ENCODE results near the gene SPINT2. TPM values are rescaled to one million over a fixed set of nuclear protein-coding genes. Genes with fewer than 3 reads are reported as not detected.

Gene SPINT2
- polyA plus RNA-seq, 5 donors, result 188 to 276 (median 227) TPM

- peak in 1 of 2 donors; percentile 76 for DNase-seq
Observed at GRCh38 chr19:38263689-38264485, 486 bp upstream of the SPINT2 start.

GRCh38 chr19:38265213-38265861 is 964 bp downstream of the SPINT2 start:
- no peak for DNase-seq

- no peak for DNase-seq
Observed at GRCh38 chr19:38265921-38266429, 1.6 kb downstream of the SPINT2 start.

GRCh38 chr19:38266981-38267597 is 2.7 kb downstream of the SPINT2 start:
- DNase-seq, result no peak

GRCh38 chr19:38267761-38268483 is 3.5 kb downstream of the SPINT2 start:
- DNase-seq, result no peak

GRCh38 chr19:38268539-38268938 is 4.2 kb downstream of the SPINT2 start:
- no peak for DNase-seq

GRCh38 chr19:38270587-38271167 is 6.3 kb downstream of the SPINT2 start:
- no peak for DNase-seq

GRCh38 chr19:38273499-38273898 is 9.1 kb downstream of the SPINT2 start:
- no peak for DNase-seq

GRCh38 chr19:38274739-38275138 is 10.4 kb downstream of the SPINT2 start:
- DNase-seq, result no peak

- DNase-seq, result no peak
Observed at GRCh38 chr19:38276942-38277517, 12.7 kb downstream of the SPINT2 start.

GRCh38 chr19:38277549-38277948 is 13.2 kb downstream of the SPINT2 start:
- no peak for DNase-seq

GRCh38 chr19:38277969-38278680 is 13.8 kb downstream of the SPINT2 start:
- DNase-seq, result peak; percentile 83 to 85

GRCh38 chr19:38278751-38279150 is 14.4 kb downstream of the SPINT2 start:
- DNase-seq, result no peak

- no peak for DNase-seq
Observed at GRCh38 chr19:38280030-38280921, 15.9 kb downstream of the SPINT2 start.

GRCh38 chr19:38281811-38282566 is 17.6 kb downstream of the SPINT2 start:
- DNase-seq, result no peak

- DNase-seq, result no peak
Observed at GRCh38 chr19:38283271-38283670, 18.9 kb downstream of the SPINT2 start.

GRCh38 chr19:38284422-38284821 is 20.0 kb downstream of the SPINT2 start:
- DNase-seq, result no peak

GRCh38 chr19:38285567-38285966 is 21.2 kb downstream of the SPINT2 start:
- DNase-seq, result no peak

- DNase-seq, result no peak
Observed at GRCh38 chr19:38287604-38288003, 23.2 kb downstream of the SPINT2 start.
